Stimulated activated CD8-positive, alpha-beta memory T cell treated with anti-CD3 and anti-CD28 coated beads, Interleukin-12 subunit alpha, Interleukin-12 subunit beta, amount 100 ng/mL, for 4 hours (primary cell): Measurements from ENCODE around the gene ATP1A2.
"Not testable (repeated sequence)": the region's sequence is repeated elsewhere in the genome, so short reads cannot be mapped to it uniquely, and the experiment has no call there.

Experiments used
- DNase-seq: peaks from one replicate; pipeline ENCODE4 v3.0.0-alpha.2; 2020; ENCODE audit warnings: low read depth

ATP1A2 gene

GRCh38 chr1:160124705-160125478 lies 9.3 kb downstream of the ATP1A2 start:
- no peak for DNase-seq

- DNase-seq: no peak
Observed at GRCh38 chr1:160125746-160126145, 10.2 kb downstream of the ATP1A2 start.

- not testable (repeated sequence) for DNase-seq
Observed at GRCh38 chr1:160126342-160126741, 10.8 kb downstream of the ATP1A2 start.

- no peak for DNase-seq
Observed at GRCh38 chr1:160127381-160127780, 11.8 kb downstream of the ATP1A2 start.

- DNase-seq: no peak
Observed at GRCh38 chr1:160127865-160128523, 12.4 kb downstream of the ATP1A2 start.

GRCh38 chr1:160128636-160129035 lies 13.1 kb downstream of the ATP1A2 start:
- DNase-seq: no peak

GRCh38 chr1:160129046-160129445 lies 13.5 kb downstream of the ATP1A2 start:
- no peak for DNase-seq

GRCh38 chr1:160129558-160129957 lies 14.0 kb downstream of the ATP1A2 start:
- DNase-seq: no peak

GRCh38 chr1:160129966-160130365 lies 14.4 kb downstream of the ATP1A2 start:
- no peak for DNase-seq

GRCh38 chr1:160130486-160130885 lies 14.9 kb downstream of the ATP1A2 start:
- no peak for DNase-seq

GRCh38 chr1:160130939-160131338 lies 15.4 kb downstream of the ATP1A2 start:
- DNase-seq: no peak

- DNase-seq: no peak
Observed at GRCh38 chr1:160131803-160132565, 16.4 kb downstream of the ATP1A2 start.

- DNase-seq: no peak
Observed at GRCh38 chr1:160133990-160134770, 18.6 kb downstream of the ATP1A2 start.

GRCh38 chr1:160134791-160135572 lies 19.4 kb downstream of the ATP1A2 start:
- no peak for DNase-seq

GRCh38 chr1:160136121-160136925 lies 20.8 kb downstream of the ATP1A2 start:
- no peak for DNase-seq

- DNase-seq: no peak
Observed at GRCh38 chr1:160136926-160137200, 21.3 kb downstream of the ATP1A2 start.

- no peak for DNase-seq
Observed at GRCh38 chr1:160137216-160137862, 21.8 kb downstream of the ATP1A2 start.

- DNase-seq: no peak
Observed at GRCh38 chr1:160139840-160140239, 24.3 kb downstream of the ATP1A2 start.

- no peak for DNase-seq
Observed at GRCh38 chr1:160143695-160144094, 28.1 kb downstream of the ATP1A2 start.

- DNase-seq: no peak
Observed at GRCh38 chr1:160144921-160145320, 29.4 kb downstream of the ATP1A2 start.
